GM19467 (cell line): ENCODE results near the gene TMEM150B.
A peak's percentile ranks its signal among the peaks of the same experiment; 100 is the strongest.
"Not testable (repeated sequence)": the region's sequence is repeated elsewhere in the genome, so short reads cannot be mapped to it uniquely, and the experiment has no call there.

Source experiments
- ATAC-seq: cut with Tn5 transposase; IDR thresholded peaks from one replicate; pipeline ENCODE4 v1.9.1; 2021; ENCODE audit warnings: mild to moderate bottlenecking, moderate library complexity; ENCODE audit not compliant: unreplicated experiment

TMEM150B gene

GRCh38 chr19:55339889-55340783 is 15.0 kb upstream of the TMEM150B start:
- no peak for ATAC-seq

- ATAC-seq, result peak; percentile 77
Measured at GRCh38 chr19:55339105-55339888, 14.2 kb upstream of the TMEM150B start, which contains the start of gene KMT5C. TSS of gene KMT5C (plus strand) at chr19:55339876. CDS start at chr19:55341937, 2,061 bp downstream.

GRCh38 chr19:55336101-55336500 is 11.0 kb upstream of the TMEM150B start:
- no peak for ATAC-seq

GRCh38 chr19:55333870-55334269 is 8.7 kb upstream of the TMEM150B start:
- no peak for ATAC-seq

- not testable (repeated sequence) for ATAC-seq
Measured at GRCh38 chr19:55329791-55330190, 4.7 kb upstream of the TMEM150B start.

GRCh38 chr19:55328774-55329318 is 3.7 kb upstream of the TMEM150B start:
- not testable (repeated sequence) for ATAC-seq

- ATAC-seq, result no peak
Measured at GRCh38 chr19:55324662-55325061, 479 bp downstream of the TMEM150B start.

- ATAC-seq, result no peak
Measured at GRCh38 chr19:55322204-55322885, 2.8 kb downstream of the TMEM150B start.

GRCh38 chr19:55321466-55322137 is 3.5 kb downstream of the TMEM150B start:
- ATAC-seq, result no peak

- no peak for ATAC-seq
Measured at GRCh38 chr19:55320844-55321419, 4.2 kb downstream of the TMEM150B start.

GRCh38 chr19:55319785-55320184 is 5.4 kb downstream of the TMEM150B start:
- ATAC-seq, result no peak

GRCh38 chr19:55316646-55317045 is 8.5 kb downstream of the TMEM150B start:
- ATAC-seq, result no peak

- no peak for ATAC-seq
Measured at GRCh38 chr19:55315956-55316525, 9.1 kb downstream of the TMEM150B start.

GRCh38 chr19:55314396-55314795 is 10.7 kb downstream of the TMEM150B start:
- ATAC-seq, result no peak

- no peak for ATAC-seq
Measured at GRCh38 chr19:55312621-55313512, 12.3 kb downstream of the TMEM150B start.

- ATAC-seq, result no peak
Measured at GRCh38 chr19:55311797-55312196, 13.3 kb downstream of the TMEM150B start.

- no peak for ATAC-seq
Measured at GRCh38 chr19:55311397-55311796, 13.7 kb downstream of the TMEM150B start.

GRCh38 chr19:55310498-55310897 is 14.6 kb downstream of the TMEM150B start:
- no peak for ATAC-seq

GRCh38 chr19:55309448-55309847 is 15.7 kb downstream of the TMEM150B start:
- no peak for ATAC-seq
